GM23338 (cell line): ENCODE results near the gene SHANK1. TPM values are rescaled to one million over a fixed set of nuclear protein-coding genes. Genes with fewer than 3 reads are reported as not detected.

Experiments
- ATAC-seq: fragments of 200-7000 bp; cut with Tn5 transposase; 3 replicates; pipeline ENCODE4 v1.9.1; 2020
- DNase-seq: peaks from one replicate; pipeline ENCODE4 v3.0.0-alpha.2; 2015; ENCODE audit warnings: low spot score
- H2AFZ ChIP-seq: fragments of 200-600 bp; sonication (generic); 2 replicates; pipeline ENCODE4 v1.8.0; 2016; ENCODE audit warnings: antibody characterized with exemption, mild to moderate bottlenecking, moderate library complexity
- H3F3A ChIP-seq: fragments of 200-600 bp; sonication (generic); replicated peaks from 2 replicates; pipeline ENCODE4 v1.8.0; 2017; ENCODE audit warnings: antibody characterized with exemption, mixed run types, low read depth
- H3K27ac ChIP-seq: fragments of 200-600 bp; sonication (generic); 2 replicates; pipeline ENCODE4 v1.6.1; 2016; ENCODE audit warnings: low read depth
- H3K27me3 ChIP-seq: fragments of 200-600 bp; sonication (generic); 2 replicates; pipeline ENCODE4 v1.8.0; 2016; ENCODE audit warnings: mild to moderate bottlenecking, mixed run types, moderate library complexity; ENCODE audit not compliant: insufficient read depth
- H3K36me3 ChIP-seq: fragments of 200-600 bp; sonication (generic); 2 replicates; pipeline ENCODE4 v1.8.0; 2016; ENCODE audit warnings: mild to moderate bottlenecking; ENCODE audit not compliant: insufficient read depth
- H3K4me1 ChIP-seq: fragments of 200-600 bp; sonication (generic); 2 replicates; pipeline ENCODE4 v1.8.0; 2016; ENCODE audit warnings: mild to moderate bottlenecking, moderate library complexity; ENCODE audit not compliant: insufficient read depth
- H3K4me2 ChIP-seq: fragments of 200-600 bp; sonication (generic); 2 replicates; pipeline ENCODE4 v1.7.1; 2017; ENCODE audit warnings: mixed run types
- H3K4me3 ChIP-seq: fragments of 200-600 bp; sonication (generic); 2 replicates; pipeline ENCODE4 v1.6.1; 2016; ENCODE audit warnings: mixed run types
- H3K79me2 ChIP-seq: fragments of 200-600 bp; sonication (generic); replicated peaks from 2 replicates; pipeline ENCODE4 v1.8.0; 2017; ENCODE audit warnings: mild to moderate bottlenecking; ENCODE audit not compliant: insufficient read depth
- H3K9me2 ChIP-seq: fragments of 200-600 bp; sonication (generic); 2 replicates; pipeline ENCODE4 v1.8.0; 2017; ENCODE audit not compliant: insufficient read depth
- H4K20me1 ChIP-seq: fragments of 200-600 bp; sonication (generic); replicated peaks from 2 replicates; pipeline ENCODE4 v1.8.0; 2017; ENCODE audit warnings: mild to moderate bottlenecking; ENCODE audit not compliant: insufficient read depth
- H3K27ac Mint-ChIP-seq: 2 replicates; pipeline ENCODE4 v1.8.0; 2020; ENCODE audit warnings: inconsistent platforms, mild to moderate bottlenecking, moderate library complexity, mixed read lengths
- H3K27me3 Mint-ChIP-seq: 3 replicates; pipeline ENCODE4 v1.8.0; 2022; ENCODE audit warnings: low read depth, mild to moderate bottlenecking, moderate library complexity, mixed read lengths, inconsistent platforms; ENCODE audit not compliant: insufficient read depth, poor library complexity
- H3K36me3 Mint-ChIP-seq: 3 replicates; pipeline ENCODE4 v1.8.0; 2021; ENCODE audit warnings: low read depth, mild to moderate bottlenecking, inconsistent platforms, moderate library complexity, mixed read lengths
- H3K4me1 Mint-ChIP-seq: 3 replicates; pipeline ENCODE4 v1.8.0; 2020; ENCODE audit warnings: mild to moderate bottlenecking, inconsistent platforms, mixed read lengths
- H3K4me3 Mint-ChIP-seq: 3 replicates; pipeline ENCODE4 v1.8.0; 2021; ENCODE audit warnings: moderate library complexity, mild to moderate bottlenecking, inconsistent platforms, mixed read lengths
- H3K9me3 Mint-ChIP-seq: 3 replicates; pipeline ENCODE4 v1.8.0; 2020; ENCODE audit warnings: moderate library complexity, mild to moderate bottlenecking, inconsistent platforms, mixed read lengths
- CREB1 ChIP-seq: fragments of 250-450 bp; sonication (Bioruptor Pico); IDR thresholded peaks from 2 replicates; pipeline ENCODE4 v1.5.0; 2020; ENCODE audit warnings: low read depth, mild to moderate bottlenecking, moderate library complexity
- EZH2 ChIP-seq: fragments of 200-600 bp; sonication (generic); IDR thresholded peaks from one replicate; pipeline ENCODE4 v1.8.0; 2017; ENCODE audit warnings: antibody characterized with exemption, mild to moderate bottlenecking, low read depth; ENCODE audit not compliant: unreplicated experiment
- EZH2phosphoT487 ChIP-seq: fragments of 200-600 bp; sonication (generic); IDR thresholded peaks from one replicate; pipeline ENCODE4 v1.8.1; 2018; ENCODE audit warnings: antibody characterized with exemption; ENCODE audit not compliant: unreplicated experiment
- JUNB ChIP-seq: IDR thresholded peaks from one replicate; pipeline ENCODE4 v1.6.1; 2016; ENCODE audit warnings: antibody characterized with exemption; ENCODE audit not compliant: unreplicated experiment
- NANOG ChIP-seq: IDR thresholded peaks from 2 replicates; pipeline ENCODE4 v1.6.1; 2016; ENCODE audit warnings: antibody characterized with exemption, borderline replicate concordance
- POLR2AphosphoS5 ChIP-seq: IDR thresholded peaks from 2 replicates; pipeline ENCODE4 v1.6.1; 2016; ENCODE audit warnings: antibody characterized with exemption, low read depth
- STAT1 ChIP-seq: IDR thresholded peaks from one replicate; pipeline ENCODE4 v1.6.1; 2016; ENCODE audit warnings: antibody characterized with exemption; ENCODE audit not compliant: unreplicated experiment
- ZNF114 ChIP-seq: fragments of 250-450 bp; sonication (Bioruptor Pico); IDR thresholded peaks from 2 replicates; pipeline ENCODE4 v1.5.0; 2020; ENCODE audit warnings: mild to moderate bottlenecking, moderate library complexity
- ZNF331 ChIP-seq: fragments of 250-450 bp; sonication (Bioruptor Pico); IDR thresholded peaks from 2 replicates; pipeline ENCODE4 v1.5.0; 2020; ENCODE audit warnings: low read depth, mild to moderate bottlenecking, moderate library complexity
- polyA plus RNA-seq: library from polyadenylated mRNA; unstranded; fragments of >200 nt; fragmentation: Nextera tagmentation; extraction: Ambion mirVana; gene quantifications from 2 replicates; pipeline ENCODE4 v1.2.1, GENCODE V29; 2016
- total RNA-seq: library from RNA; depleted of rRNA; stranded (reverse); fragments of >200 nt; shearing (Covaris generic); gene quantifications from 2 replicates; pipeline ENCODE4 v1.2.3, GENCODE V29; 2014
- TF ChIP-seq, protein P1 (sequence below): IDR thresholded peaks from one replicate; pipeline ENCODE4 v1.6.1; 2018; ENCODE audit warnings: antibody characterized with exemption; ENCODE audit not compliant: unreplicated experiment
- TF ChIP-seq, protein P2 (sequence below): IDR thresholded peaks from 2 replicates; pipeline ENCODE4 v1.6.1; 2016; ENCODE audit warnings: antibody characterized with exemption
- TF ChIP-seq, protein P3 (sequence below), 2 experiments: fragments of 200-600 bp in 1 of 2; sonication (generic) in 1 of 2; conservative IDR thresholded peaks; 2 replicates each; pipeline versions ENCODE4 v1.5.1 to v1.6.1; 2016 to 2017; ENCODE audit warnings: antibody characterized with exemption in 2 of 2, low read depth in 2 of 2, mild to moderate bottlenecking in 2 of 2, moderate library complexity in 1 of 2

SHANK1 gene
- total and polyA plus RNA-seq, 2 experiments from 2014 or later, result 0.23 to 4.1 TPM

DNA sequence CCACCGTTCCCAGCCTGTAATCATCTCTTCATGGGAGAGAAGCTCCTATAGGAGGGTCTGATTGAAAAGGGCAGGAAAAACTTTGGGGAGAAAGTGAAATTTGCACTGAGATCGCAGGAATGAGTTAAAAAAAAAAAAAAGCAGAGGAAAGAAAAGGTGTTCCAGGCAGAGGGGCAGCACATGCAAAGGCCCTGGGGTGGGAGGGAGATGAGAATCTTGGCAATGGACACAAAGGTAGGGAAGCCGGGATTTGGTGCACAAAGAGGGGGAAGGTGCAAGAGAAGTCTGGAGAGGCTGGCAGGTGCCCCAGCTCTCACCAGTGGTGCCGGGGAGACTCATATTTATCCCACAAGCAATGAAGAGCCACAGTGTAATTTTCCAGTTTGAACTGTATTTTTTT lies 34.3 kb upstream of the SHANK1 start:
- no peaks in the 10 kb centered on the region for H3K27me3 ChIP-seq
- H3K4me1 ChIP-seq, result no peaks in the 10 kb centered on the region
- no peak overlapping the region for H3K4me2 ChIP-seq
- no peaks in the 10 kb centered on the region for H3F3A ChIP-seq
- H3K4me1 Mint-ChIP-seq, result no peaks in the 10 kb centered on the region
- peaks cover 28% of the 10 kb centered on the region for H3K36me3 Mint-ChIP-seq
- no peak overlapping the region for H2AFZ ChIP-seq
- no peak overlapping the region for H3K4me3 ChIP-seq
- H4K20me1 ChIP-seq, result no peaks in the 10 kb centered on the region
- no peaks in the 10 kb centered on the region for H3K9me2 ChIP-seq
- no peak overlapping the region for H3K27ac ChIP-seq
- TF ChIP-seq JUNB (no peak), NANOG (no peak), EZH2phosphoT487 (no peak), EZH2 (no peak), ZNF331 (CRISPR knock-in tag) (no peak)
- TF ChIP-seq, protein P1, sequence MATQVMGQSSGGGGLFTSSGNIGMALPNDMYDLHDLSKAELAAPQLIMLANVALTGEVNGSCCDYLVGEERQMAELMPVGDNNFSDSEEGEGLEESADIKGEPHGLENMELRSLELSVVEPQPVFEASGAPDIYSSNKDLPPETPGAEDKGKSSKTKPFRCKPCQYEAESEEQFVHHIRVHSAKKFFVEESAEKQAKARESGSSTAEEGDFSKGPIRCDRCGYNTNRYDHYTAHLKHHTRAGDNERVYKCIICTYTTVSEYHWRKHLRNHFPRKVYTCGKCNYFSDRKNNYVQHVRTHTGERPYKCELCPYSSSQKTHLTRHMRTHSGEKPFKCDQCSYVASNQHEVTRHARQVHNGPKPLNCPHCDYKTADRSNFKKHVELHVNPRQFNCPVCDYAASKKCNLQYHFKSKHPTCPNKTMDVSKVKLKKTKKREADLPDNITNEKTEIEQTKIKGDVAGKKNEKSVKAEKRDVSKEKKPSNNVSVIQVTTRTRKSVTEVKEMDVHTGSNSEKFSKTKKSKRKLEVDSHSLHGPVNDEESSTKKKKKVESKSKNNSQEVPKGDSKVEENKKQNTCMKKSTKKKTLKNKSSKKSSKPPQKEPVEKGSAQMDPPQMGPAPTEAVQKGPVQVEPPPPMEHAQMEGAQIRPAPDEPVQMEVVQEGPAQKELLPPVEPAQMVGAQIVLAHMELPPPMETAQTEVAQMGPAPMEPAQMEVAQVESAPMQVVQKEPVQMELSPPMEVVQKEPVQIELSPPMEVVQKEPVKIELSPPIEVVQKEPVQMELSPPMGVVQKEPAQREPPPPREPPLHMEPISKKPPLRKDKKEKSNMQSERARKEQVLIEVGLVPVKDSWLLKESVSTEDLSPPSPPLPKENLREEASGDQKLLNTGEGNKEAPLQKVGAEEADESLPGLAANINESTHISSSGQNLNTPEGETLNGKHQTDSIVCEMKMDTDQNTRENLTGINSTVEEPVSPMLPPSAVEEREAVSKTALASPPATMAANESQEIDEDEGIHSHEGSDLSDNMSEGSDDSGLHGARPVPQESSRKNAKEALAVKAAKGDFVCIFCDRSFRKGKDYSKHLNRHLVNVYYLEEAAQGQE, result no peak
- TF ChIP-seq, protein P2, sequence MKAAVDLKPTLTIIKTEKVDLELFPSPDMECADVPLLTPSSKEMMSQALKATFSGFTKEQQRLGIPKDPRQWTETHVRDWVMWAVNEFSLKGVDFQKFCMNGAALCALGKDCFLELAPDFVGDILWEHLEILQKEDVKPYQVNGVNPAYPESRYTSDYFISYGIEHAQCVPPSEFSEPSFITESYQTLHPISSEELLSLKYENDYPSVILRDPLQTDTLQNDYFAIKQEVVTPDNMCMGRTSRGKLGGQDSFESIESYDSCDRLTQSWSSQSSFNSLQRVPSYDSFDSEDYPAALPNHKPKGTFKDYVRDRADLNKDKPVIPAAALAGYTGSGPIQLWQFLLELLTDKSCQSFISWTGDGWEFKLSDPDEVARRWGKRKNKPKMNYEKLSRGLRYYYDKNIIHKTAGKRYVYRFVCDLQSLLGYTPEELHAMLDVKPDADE, result no peak
- TF ChIP-seq, protein P3, sequence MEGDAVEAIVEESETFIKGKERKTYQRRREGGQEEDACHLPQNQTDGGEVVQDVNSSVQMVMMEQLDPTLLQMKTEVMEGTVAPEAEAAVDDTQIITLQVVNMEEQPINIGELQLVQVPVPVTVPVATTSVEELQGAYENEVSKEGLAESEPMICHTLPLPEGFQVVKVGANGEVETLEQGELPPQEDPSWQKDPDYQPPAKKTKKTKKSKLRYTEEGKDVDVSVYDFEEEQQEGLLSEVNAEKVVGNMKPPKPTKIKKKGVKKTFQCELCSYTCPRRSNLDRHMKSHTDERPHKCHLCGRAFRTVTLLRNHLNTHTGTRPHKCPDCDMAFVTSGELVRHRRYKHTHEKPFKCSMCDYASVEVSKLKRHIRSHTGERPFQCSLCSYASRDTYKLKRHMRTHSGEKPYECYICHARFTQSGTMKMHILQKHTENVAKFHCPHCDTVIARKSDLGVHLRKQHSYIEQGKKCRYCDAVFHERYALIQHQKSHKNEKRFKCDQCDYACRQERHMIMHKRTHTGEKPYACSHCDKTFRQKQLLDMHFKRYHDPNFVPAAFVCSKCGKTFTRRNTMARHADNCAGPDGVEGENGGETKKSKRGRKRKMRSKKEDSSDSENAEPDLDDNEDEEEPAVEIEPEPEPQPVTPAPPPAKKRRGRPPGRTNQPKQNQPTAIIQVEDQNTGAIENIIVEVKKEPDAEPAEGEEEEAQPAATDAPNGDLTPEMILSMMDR (conservative IDR thresholded peaks at IDR 0.05; ENCODE audit: low read depth in 2 of 2), result no peak
- H3K9me3 Mint-ChIP-seq, result peaks cover 91% of the 10 kb centered on the region
- DNase-seq (no peak), ATAC-seq (no peak)
- H3K79me2 ChIP-seq, result no peaks in the 10 kb centered on the region
- peaks cover 7% of the 10 kb centered on the region for H3K27me3 Mint-ChIP-seq
- no peak overlapping the region for H3K4me3 Mint-ChIP-seq
- no peaks in the 10 kb centered on the region for H3K36me3 ChIP-seq
- H3K27ac Mint-ChIP-seq, result no peak overlapping the region

DNA sequence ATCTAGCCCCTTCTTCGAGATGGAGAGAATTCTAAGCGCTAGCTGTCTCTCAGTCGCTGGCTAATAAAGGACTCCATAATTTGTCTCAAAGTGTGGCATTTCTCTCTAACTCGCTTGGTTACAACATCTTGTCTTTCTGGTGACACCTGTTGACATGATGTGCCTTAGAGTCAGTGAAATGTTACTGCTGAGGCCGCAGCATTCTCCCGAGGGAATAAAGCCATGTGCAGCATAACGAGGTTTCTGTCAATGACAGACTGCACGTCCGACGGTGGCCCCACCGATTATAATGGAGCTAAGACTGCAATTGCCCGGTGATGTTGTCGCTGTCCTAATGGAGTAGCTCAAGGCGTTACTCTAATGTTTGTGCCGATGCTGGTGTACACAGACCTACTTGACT lies 30.4 kb upstream of the SHANK1 start:
- H3K36me3 ChIP-seq, result no peaks in the 10 kb centered on the region
- TF ChIP-seq, protein P1, result no peak
- TF ChIP-seq ZNF114 (CRISPR knock-in tag) (no peak), JUNB (no peak), EZH2phosphoT487 (no peak), ZNF331 (CRISPR knock-in tag) (no peak), STAT1 (no peak), POLR2AphosphoS5 (no peak), CREB1 (no peak)
- TF ChIP-seq, protein P3 (conservative IDR thresholded peaks at IDR 0.05; ENCODE audit: low read depth in 2 of 2), result no peak

More for the DNA sequence above, 30.4 kb upstream of the SHANK1 start:
- H3K27ac ChIP-seq, result no peak overlapping the region
- no peak overlapping the region for H2AFZ ChIP-seq
- Mint-ChIP-seq H3K9me3 (peaks cover 87% of the 10 kb centered on the region), H3K27me3 (peaks cover 2% of the 10 kb centered on the region), H3K4me1 (no peaks in the 10 kb centered on the region), H3K27ac (no peak overlapping the region), H3K36me3 (peaks cover 29% of the 10 kb centered on the region), H3K4me3 (no peak overlapping the region)
- H3K79me2 ChIP-seq, result no peaks in the 10 kb centered on the region
- H3K4me3 ChIP-seq, result no peak overlapping the region
- no peaks in the 10 kb centered on the region for H4K20me1 ChIP-seq
- H3K27me3 ChIP-seq, result no peaks in the 10 kb centered on the region
- ATAC-seq (no peak), DNase-seq (no peak)
- no peaks in the 10 kb centered on the region for H3K4me1 ChIP-seq
- H3K9me2 ChIP-seq, result no peaks in the 10 kb centered on the region
- no peak overlapping the region for H3K4me2 ChIP-seq
- H3F3A ChIP-seq, result no peaks in the 10 kb centered on the region
